ENCODE measurements around the gene ATP2B2. TPM values are rescaled to one million over a fixed set of nuclear protein-coding genes. Genes with fewer than 3 reads are reported as not detected.

The ATP2B2 gene
- total RNA-seq, 1 donor from 2014 or later, result 62.8 TPM

DNA sequence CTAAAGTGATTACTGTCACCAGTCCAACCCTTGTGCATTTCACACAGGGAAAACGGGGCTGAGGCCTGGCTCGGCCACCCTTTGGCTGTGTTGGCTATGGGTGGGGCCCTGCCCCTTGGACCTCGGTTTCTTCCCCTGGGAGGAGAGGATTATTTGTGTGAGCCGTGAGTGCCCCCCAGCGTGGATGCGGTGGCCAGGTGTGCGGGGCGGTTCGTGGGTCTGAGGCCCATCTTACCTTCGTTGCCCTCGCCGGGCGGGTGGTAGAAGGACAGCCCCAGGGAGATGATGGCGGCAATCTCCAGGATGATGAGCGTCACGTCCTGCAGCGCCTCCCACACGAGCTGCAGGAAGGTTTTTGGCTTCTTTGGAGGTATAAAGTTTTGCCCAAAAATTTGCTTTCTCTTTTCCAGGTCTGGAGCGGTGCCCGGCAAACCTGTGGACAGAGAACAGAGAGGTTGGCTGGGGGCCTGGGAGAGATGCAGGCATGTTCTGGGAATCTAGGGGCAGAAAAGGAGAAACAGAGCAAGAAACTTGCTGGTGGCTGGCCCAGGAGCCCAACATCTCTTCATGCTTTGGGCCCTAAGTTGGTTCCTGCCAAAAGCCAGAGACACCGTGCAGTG lies 94.9 kb downstream of the ATP2B2 start:
- no peak for FAIRE-seq

DNA sequence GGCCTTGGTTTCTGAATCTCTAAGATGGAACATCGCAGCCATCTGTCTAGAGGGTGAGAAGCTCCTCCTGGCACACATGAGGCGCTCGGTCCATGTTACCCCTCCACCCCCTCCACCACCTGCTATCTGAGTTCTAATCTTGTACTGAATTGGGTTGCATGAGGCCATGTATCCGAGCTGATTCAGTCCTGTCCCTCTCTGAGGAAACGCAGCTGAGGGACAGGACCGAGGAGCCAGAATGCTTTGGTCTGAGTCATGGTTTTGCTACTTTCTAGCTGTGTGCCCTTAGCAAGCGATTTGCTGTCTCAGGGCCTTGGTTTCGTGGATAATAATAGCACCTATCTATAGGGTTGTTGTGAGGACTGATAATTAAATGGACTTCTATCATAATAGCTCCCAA lies 96.7 kb downstream of the ATP2B2 start:
- no peak for DNase-seq (ENCODE audit: low spot score in 2 of 2)
- FAIRE-seq, result no peak

More for the DNA sequence above, 94.9 kb downstream of the ATP2B2 start:
- no peak for DNase-seq (ENCODE audit: low spot score in 2 of 2)

DNA sequence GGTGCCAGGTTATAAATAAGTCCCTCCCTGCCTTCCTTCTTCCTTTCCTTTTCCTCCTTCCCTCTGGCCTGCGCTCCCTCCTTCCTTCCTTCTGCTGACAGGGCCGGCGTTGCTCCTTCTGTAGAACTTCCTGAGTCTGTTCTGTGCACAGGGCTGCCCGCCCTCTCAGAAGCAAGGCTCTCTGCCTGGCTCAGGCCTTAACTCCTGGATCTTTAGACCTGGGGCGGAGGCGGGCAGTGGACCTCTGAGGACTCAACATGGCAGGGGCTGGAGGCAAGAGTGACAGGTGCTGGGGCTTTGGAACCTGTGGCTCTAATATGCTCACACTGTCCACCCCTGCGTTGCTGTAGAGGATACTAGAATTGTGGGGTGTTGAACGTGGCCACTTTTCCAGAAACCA lies 98.0 kb downstream of the ATP2B2 start:
- DNase-seq (ENCODE audit: low spot score in 2 of 2), result no peak
- FAIRE-seq, result no peak

DNA sequence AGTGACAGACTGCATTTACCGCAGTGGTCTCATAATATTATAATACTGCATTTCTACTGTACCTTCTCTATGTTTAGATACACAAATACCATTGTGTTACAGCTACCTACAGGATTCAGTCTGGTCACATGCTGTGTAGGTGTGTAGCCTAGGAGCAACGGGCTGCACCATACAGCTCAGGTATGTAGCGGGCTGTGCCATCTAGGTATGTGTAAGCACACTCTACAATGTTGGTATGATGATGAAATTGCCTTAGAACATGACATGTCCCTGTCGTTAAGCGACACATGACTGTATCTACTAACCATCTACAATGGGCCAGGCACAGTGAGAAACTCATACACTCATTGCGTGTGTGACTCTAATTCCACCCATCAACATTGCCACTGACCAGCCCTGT lies 99.0 kb downstream of the ATP2B2 start:
- no peak for DNase-seq (ENCODE audit: low spot score in 2 of 2)
- no peak for FAIRE-seq

DNA sequence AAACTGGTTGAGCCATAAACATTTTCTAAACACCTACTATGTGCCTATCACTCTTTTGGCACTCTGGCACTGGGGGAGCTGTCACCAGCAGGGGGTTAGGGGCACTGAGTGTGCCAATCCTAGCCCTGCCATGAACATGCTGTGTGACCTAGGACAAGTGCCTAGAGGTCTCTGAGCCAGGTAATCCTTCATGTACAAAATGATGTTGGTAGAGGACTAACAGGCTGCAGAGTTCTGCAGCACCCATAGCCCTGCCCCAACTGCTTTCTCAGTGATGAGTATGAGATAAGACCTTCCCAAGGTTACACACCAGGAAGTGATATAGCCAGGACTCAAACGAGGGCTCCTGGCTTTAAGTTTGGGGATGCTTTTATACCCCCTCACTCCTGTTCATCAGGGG lies 99.6 kb downstream of the ATP2B2 start:
- FAIRE-seq (no peak), DNase-seq (ENCODE audit: low spot score in 2 of 2) (no peak)

DNA sequence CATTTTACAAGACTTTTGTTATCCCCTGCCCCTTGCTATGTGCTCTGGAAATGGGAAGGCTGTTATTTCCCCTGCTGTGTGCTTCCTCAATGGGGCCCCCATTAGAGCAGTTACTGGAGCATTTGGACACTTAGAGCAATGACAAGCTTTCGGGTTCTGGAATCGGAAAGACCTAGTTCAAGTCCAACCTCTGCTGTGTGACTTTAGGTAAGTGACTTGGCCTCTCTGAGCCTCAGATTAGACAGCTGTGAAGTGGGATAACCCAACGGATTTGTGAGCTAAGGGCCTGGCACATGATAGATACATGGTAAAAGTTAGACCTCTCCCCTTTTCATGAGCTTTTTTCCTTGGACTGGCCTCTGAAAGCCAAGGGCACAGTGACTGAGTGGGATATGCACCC lies 100.5 kb downstream of the ATP2B2 start:
- DNase-seq (ENCODE audit: low spot score in 2 of 2), result no peak

DNA sequence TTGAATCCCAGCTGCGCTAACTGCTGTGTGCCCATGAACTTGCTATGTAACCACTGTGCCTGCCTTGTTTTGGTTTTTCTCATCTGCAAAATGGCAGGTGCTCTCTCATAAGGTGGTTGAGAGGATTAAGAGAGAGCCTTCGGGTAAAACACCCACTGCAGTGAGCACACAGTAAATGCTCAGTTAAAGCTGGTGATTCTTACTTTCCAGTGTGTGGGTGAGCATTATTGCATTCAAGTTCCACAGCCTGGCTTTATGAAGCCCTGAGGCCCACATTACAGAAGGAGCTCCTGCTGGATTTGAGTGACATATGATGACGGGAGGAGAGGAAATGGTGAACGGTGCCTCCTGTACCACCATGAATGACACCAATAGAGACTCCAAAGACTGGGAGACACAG lies 101.0 kb downstream of the ATP2B2 start:
- no peak for DNase-seq (ENCODE audit: low spot score in 2 of 2)
- FAIRE-seq, result no peak

More for the DNA sequence above, 100.5 kb downstream of the ATP2B2 start:
- FAIRE-seq, result no peak

DNA sequence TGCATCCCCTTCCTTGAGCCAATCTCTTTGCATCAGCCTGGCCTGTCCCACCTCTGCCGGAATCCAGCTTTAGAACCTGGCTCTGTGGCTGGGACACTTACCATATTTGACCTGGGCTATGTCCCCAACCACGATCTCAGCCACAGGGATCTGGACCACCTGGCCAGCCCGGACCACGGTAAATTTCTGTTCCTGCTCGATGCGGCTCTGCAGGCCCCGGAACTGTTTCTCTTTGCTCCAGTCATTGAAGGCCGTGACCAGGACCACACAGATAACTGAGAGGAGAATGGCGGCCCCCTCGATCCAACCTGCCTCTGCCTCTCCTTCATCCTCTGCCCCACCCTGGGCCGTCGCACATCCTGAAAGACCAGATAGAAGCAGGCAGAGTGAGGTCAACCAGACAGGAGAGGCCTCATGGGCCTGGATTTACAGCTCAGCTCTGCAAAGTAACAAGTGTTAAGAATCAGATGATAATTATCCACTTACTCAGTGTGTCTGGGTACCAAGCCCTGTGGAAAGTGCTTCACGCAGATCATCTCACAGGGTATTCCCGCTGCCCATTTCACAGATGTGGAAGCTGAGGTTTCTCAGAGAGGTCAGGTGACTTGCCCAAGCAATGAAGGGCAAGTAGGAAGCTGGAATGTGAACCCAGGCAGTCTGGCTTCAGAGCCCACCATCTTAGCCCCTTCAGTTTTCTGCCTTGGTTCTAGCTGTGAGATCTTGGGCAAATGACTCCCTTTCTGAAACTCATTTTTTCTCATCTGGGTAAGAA lies 103.2 kb downstream of the ATP2B2 start:
- DNase-seq (ENCODE audit: low spot score in 2 of 2) (no peak), FAIRE-seq (no peak)

DNA sequence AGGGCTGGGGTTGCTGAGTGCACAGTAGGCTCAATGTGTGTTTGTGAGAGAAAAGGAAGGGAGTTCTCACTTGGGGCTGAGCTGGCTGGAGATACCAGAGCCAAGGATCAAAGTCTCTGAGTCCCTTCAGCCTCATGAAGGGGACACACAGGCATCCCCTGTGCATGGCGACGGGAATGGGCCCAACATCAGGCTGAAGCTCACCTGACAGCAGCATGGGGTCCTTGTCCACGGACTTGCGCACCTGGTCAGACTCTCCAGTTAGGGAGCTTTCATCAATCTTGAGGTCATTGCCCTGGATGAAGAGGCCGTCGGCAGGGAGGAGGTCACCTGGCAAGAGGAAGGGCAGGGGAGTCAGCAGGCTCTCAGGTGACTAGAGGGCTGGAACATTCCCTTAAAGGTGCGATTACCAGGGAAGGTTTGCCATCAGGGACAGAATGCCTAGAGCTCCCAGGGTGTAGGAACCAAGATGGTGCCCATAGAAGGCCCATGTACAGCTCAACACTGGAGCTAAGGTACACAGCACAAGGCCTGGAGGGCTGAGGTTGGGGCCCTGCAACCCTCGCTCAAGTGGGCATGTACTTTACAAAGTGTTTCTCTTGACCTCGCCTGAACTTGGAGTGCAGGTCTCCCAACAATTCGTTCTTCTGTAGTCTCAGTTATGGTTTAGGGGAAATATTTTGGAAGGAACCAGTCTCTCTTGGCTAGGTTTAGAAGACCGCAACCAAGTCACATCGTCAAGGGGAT lies 104.5 kb downstream of the ATP2B2 start:
- FAIRE-seq (no peak), DNase-seq (ENCODE audit: low spot score in 2 of 2) (no peak)

DNA sequence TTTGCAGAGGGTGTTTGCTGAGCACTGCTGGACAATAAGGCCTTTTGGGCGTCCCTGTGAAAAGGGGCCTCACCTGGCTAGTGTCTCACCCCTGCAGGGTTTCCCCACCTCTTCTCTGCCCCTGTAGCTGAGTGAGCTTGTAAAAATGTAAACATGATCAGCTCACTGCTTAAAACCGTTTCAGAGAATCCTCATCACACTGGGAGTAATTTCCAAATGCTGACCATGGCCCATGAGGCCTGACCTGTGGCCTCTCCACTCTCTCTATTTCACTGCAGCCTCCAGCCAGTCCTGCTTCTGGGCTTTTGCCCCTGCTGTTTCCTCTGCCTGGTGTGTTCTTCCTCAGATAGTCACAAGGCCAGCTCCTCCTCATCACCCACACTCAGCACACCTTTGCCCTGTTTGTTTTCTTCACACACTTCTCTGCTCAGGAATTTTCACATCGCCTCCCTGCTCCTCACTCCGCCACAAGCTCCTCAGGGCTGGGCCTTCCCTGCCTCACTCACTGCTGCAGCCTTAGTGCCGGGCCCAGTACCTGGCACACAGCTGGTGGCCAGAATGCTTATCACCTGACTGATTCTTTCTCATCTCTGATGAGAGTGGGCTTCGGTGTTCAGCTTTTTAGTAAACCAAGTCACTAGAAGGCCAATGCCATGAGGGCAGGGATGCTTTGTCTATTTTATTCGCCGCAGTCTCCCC lies 105.2 kb downstream of the ATP2B2 start:
- no peak for DNase-seq (ENCODE audit: low spot score in 2 of 2)
- FAIRE-seq, result no peak

DNA sequence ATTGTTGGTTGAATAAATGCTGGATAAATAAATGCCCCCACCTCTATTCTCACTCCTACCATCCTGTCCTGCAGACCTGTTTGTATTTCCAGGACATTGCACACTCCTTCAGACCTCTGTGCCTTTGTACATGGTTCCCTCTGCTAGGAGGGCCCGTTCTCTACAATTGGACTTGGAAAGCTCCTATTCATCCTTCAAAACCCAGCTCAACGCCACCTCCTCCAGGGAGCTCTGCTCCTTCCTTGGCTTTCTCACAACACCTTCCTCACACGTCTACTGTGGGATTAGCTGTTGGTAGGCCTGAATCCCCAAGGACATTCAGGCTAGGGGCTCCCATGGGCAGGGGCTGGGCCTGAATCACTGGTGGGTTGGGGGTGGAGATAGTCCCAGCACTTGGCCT lies 105.8 kb downstream of the ATP2B2 start:
- no peak for FAIRE-seq
- no peak for DNase-seq (ENCODE audit: low spot score in 2 of 2)

DNA sequence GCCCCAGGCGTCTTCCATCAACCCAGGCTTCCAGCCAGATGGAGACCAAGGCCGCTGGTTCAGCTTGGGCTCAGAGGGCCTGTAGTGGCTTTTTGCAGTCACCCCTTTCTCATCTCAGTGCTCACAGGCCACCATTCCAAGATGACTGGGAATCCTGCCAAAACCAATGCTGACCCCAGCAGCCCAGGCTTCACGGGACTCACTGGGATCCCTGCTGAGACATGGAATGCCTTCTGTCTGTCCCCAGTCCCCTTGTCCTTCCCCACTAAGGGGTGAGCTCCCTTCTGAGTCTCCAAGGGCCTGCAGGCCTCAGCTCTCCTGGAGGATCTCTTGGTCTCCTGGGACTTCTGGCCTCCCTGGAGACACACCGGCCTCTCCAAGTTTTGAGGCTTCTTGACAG lies 107.0 kb downstream of the ATP2B2 start:
- no peak for FAIRE-seq
- no peak for DNase-seq (ENCODE audit: low spot score in 2 of 2)

DNA sequence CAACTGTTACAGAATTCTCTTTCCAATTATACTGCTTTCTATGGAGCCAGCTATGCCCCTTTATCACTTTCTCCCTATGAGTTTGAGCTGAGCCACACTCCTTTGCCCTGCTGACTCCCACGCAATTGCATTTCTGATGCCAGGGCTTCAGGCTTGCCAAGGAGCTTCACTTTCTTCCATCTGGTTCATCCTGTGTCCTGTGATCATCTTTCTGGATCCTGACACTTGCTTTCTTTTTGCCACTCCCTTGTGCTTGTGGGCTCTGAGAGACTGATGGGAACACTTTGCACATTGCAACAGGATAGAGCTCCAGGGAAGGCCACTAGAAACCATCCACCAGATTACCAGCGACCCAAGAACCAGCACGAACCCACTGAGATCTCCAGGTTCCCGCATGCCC lies 107.5 kb downstream of the ATP2B2 start:
- DNase-seq (ENCODE audit: low spot score in 2 of 2), result no peak

DNA sequence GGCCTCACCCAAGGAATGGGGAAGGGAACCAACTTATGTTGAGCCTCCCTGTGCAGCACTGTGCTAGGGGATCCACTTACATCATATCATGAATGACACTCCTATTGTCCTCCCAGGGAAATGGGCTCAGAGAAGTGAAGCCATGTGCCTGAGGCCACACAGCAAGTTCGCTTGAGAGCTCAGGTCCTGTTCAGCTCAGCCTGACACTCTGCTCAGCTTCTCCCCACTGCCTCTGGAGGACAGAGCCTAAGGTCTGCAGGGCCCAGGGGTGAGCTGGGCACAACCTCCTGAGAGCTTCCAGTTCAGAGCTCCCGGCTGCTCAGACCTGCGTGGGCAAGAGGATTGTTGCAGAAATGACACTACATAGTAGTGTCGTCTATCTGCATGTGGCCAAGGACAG lies 108.5 kb downstream of the ATP2B2 start:
- FAIRE-seq, result no peak

More for the DNA sequence above, 107.5 kb downstream of the ATP2B2 start:
- no peak for FAIRE-seq

DNA sequence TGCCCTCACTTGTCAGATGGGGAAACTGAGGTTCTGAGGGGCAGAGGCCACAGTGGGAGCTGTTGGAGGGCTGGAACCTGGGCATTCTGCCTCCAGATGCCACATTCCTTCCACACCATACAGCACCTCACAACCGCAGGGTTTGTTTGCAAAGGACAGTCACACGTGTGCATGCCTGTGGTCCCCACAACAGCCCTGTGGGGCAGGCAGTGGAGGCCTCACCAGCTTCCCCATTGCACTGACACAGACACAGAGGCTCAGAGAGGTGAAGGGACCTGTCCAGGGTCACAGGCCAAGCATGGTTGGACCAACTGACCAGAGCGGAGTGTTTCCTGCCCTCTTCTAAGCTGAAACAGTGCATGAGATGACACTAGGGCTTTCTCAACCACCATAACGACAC lies 109.3 kb downstream of the ATP2B2 start:
- FAIRE-seq, result no peak
- no peak for DNase-seq (ENCODE audit: low spot score in 2 of 2)

More for the DNA sequence above, 108.5 kb downstream of the ATP2B2 start:
- DNase-seq (ENCODE audit: low spot score in 2 of 2), result no peak

DNA sequence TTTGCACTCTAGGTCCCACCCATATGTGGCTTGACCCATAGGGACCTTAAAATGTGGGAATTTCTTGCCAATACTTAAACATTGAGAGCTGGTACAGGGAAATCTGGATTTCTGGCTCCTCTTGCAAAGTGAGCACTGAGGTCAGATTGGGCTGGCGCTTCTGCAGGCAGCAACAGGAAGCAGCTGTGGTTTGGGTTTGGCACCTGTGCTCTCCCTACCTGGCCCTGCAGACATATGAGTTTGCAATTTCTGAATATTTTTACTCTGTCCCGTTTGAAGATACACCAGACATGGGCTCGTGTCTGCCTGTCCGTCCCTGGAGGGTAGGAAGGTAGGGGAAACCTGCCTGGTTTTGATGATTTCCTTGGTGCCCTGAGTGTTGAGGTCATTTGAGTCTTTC lies 109.7 kb downstream of the ATP2B2 start:
- FAIRE-seq, result no peak

DNA sequence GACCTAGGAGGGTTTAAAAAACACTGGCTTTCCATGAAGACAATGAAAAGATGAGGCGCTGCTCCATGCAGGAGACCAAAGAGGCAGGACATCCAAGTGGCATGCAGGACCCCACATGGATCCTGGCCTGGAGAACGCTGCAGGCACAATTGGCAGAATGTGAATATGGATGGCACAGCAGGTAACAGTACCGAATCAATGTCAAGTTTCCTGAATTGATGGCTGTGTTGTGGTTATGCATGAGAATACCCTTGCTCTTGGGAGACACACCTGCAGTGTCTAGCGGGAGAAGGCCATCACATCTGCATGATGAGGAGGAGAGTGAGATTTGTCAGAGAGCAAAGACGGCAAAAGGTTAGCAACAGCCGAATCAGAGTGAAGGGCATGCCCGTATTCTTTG lies 110.2 kb downstream of the ATP2B2 start:
- FAIRE-seq (no peak), DNase-seq (ENCODE audit: low spot score in 2 of 2) (no peak)

More for the DNA sequence above, 109.7 kb downstream of the ATP2B2 start:
- DNase-seq (ENCODE audit: low spot score in 2 of 2), result no peak

DNA sequence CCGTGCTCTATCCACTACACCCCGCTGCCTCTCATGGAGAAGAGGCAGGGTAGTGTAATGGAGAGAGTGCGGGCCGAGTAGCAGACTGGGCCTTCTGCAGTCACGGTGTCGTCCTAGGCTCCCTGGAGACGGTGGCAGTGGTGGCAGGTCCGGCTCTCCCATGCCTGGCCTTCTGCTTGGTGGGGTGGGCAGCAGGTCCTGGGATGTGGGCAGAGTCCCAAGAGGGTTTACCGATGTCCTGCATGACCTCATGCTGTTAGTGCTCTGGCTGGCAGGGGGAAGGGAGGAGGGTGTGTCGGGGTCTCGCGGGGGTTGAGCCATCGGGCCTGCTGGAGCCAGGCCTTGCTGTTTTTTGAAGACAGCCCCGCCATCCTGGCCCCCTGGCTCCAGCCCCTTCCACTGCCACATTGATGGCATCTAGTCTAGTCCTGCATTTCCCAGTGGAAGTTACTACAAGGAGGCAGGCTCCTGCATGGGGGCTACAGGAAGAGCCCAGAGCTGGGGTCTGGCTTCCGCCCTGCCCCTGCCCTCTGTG lies 110.8 kb downstream of the ATP2B2 start:
- no peak for FAIRE-seq

DNA sequence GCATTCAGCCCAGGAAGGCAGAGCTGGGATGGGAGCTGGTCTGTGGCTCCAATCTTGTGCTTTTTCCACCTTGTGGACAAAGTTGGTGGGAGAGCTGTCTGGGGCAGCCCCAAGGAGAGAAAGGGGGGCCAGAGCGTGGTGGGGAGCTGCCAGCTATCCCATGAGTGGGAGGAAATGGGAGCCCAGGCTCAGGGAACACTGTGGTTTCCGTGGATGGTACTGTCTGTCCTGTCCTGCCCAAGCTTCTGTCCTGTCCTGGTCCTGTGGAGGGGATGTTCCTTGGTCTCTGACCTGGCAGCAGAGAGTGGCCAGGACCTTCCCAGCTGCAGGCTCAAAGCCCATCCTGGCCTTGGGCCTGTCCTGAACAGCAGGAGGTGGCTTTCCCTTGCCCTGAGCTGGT lies 111.9 kb downstream of the ATP2B2 start:
- DNase-seq (ENCODE audit: low spot score in 2 of 2) (no peak), FAIRE-seq (no peak)

More for the DNA sequence above, 110.8 kb downstream of the ATP2B2 start:
- no peak for DNase-seq (ENCODE audit: low spot score in 2 of 2)

DNA sequence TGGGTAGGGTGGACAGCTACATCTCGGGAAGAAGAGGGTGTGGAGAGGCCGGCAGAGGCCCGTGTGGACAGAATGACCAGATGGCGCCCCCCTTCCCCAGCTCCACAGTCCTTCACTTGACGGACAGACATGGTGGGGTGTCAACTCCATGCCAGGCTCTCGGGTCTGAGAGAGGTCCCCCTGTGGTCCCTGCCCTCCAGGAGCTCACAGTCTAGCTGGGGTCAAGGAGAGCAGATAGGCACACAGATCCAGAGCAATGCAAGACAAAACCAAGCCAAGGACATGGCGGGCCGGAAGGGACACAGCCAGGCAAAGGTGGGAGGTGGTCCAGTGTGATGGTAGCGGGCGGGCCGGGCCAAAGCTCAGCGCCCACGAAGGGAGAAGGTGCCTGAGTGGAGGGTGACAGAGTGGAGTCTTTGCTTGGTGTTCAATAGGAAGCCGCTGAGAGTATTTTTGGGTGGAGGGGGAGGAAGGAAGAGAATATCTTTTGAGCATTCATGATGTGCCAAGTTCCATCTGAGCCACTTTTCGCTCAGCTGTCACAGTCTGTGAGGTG lies 112.4 kb downstream of the ATP2B2 start:
- FAIRE-seq (no peak), DNase-seq (ENCODE audit: low spot score in 2 of 2) (no peak)
